PC-3 (cell line): ENCODE data around the gene C9orf50. TPM values are rescaled to one million over a fixed set of nuclear protein-coding genes. Genes with fewer than 3 reads are reported as not detected.
"Not testable (repeated sequence)": the region's sequence is repeated elsewhere in the genome, so short reads cannot be mapped to it uniquely, and the experiment has no call there.

ENCODE experiments used
- ATAC-seq: fragments of 200-7000 bp; cut with Tn5 transposase; 2 replicates; pipeline ENCODE4 v1.9.1; 2020; ENCODE audit warnings: mild to moderate bottlenecking, moderate library complexity
- BruUV-seq: library from RNA; stranded (reverse); fragments of 400-500 nt; replicated peaks from 2 replicates; lab custom pipeline; 2021; lab: Mats Ljungman, UMichigan
- CTCF ChIA-PET: fragments of 300-600 bp; sonication (Branson Sonifier 250); formaldehyde crosslinking; loops from one replicate; lab custom pipeline; 2022; ENCODE audit warnings: antibody characterized with exemption; lab: Charles Lee
- POLR2A ChIA-PET: fragments of 300-600 bp; sonication (Branson Sonifier 250); formaldehyde crosslinking; loops from one replicate; lab custom pipeline; 2022; ENCODE audit warnings: antibody characterized with exemption; ENCODE audit not compliant: unreplicated experiment; lab: Charles Lee
- DNase-seq: peaks from one replicate; pipeline ENCODE4 v3.0.0-alpha.2; 2015
- H2AFZ ChIP-seq: fragments of 300-600 bp; sonication (generic); 2 replicates; pipeline ENCODE4 v1.6.0; 2016; ENCODE audit warnings: antibody characterized with exemption, low read length
- H3F3A ChIP-seq: fragments of 300-600 bp; sonication (generic); one replicate; pipeline ENCODE4 v1.6.0; 2017; ENCODE audit warnings: antibody characterized with exemption, low read length, control low read depth, mild to moderate bottlenecking; ENCODE audit not compliant: unreplicated experiment
- H3K27ac ChIP-seq: fragments of 300-600 bp; sonication (generic); 2 replicates; pipeline ENCODE4 v1.5.1; 2016; ENCODE audit warnings: mild to moderate bottlenecking, low read length
- H3K27me3 ChIP-seq: fragments of 300-600 bp; sonication (generic); 2 replicates; pipeline ENCODE4 v1.6.1; 2016; ENCODE audit warnings: low read length, mixed read lengths
- H3K36me3 ChIP-seq: fragments of 300-600 bp; sonication (generic); 2 replicates; pipeline ENCODE4 v1.6.1; 2016; ENCODE audit warnings: low read depth, mixed run types, low read length, mixed read lengths
- H3K4me1 ChIP-seq: fragments of 300-600 bp; sonication (generic); 2 replicates; pipeline ENCODE4 v1.5.1; 2016; ENCODE audit warnings: low read length; ENCODE audit not compliant: insufficient read depth
- H3K4me2 ChIP-seq: fragments of 300-600 bp; sonication (generic); 2 replicates; pipeline ENCODE4 v1.6.0; 2016; ENCODE audit warnings: low read length
- H3K4me3 ChIP-seq: fragments of 300-600 bp; sonication (generic); 2 replicates; pipeline ENCODE4 v1.5.1; 2016; ENCODE audit warnings: mild to moderate bottlenecking, low read length, mixed read lengths
- H3K79me2 ChIP-seq: fragments of 300-600 bp; sonication (generic); 2 replicates; pipeline ENCODE4 v1.6.1; 2017; ENCODE audit warnings: low read length, mixed read lengths
- H3K9ac ChIP-seq: fragments of 300-600 bp; sonication (generic); 2 replicates; pipeline ENCODE4 v1.6.0; 2016; ENCODE audit warnings: mild to moderate bottlenecking, low read length
- H3K9me2 ChIP-seq: fragments of 300-600 bp; sonication (generic); replicated peaks from 2 replicates; pipeline ENCODE4 v1.6.1; 2016; ENCODE audit warnings: mixed run types, low read length, mixed read lengths
- H3K9me3 ChIP-seq: fragments of 300-600 bp; sonication (generic); 2 replicates; pipeline ENCODE4 v1.6.1; 2016; ENCODE audit warnings: low read length, mixed read lengths
- H4K20me1 ChIP-seq: fragments of 300-600 bp; sonication (generic); 2 replicates; pipeline ENCODE4 v1.6.1; 2016; ENCODE audit warnings: low read length, mixed read lengths
- EZH2 ChIP-seq: fragments of 300-600 bp; sonication (generic); IDR thresholded peaks from one replicate; pipeline ENCODE4 v1.6.1; 2017; ENCODE audit warnings: antibody characterized with exemption, mild to moderate bottlenecking, low read length; ENCODE audit not compliant: unreplicated experiment
- EZH2phosphoT487 ChIP-seq: fragments of 300-600 bp; sonication (generic); IDR thresholded peaks from 2 replicates; pipeline ENCODE4 v1.6.1; 2018; ENCODE audit warnings: mild to moderate bottlenecking, antibody characterized with exemption, low read length, borderline replicate concordance
- intact Hi-C: fragments of 100-400 bp; cut with micrococcal nuclease; formaldehyde crosslinking; loops from 2 replicates; pipeline ENCODE4 v1.9.0; 2023
- total RNA-seq: library from RNA; depleted of rRNA; stranded (reverse); fragments of >200 nt; gene quantifications from 2 replicates; pipeline ENCODE4 v1.2.3, GENCODE V29; 2014
- TF ChIP-seq, protein P1 (sequence below): fragments of 300-600 bp; sonication (generic); conservative IDR thresholded peaks from 2 replicates; pipeline ENCODE4 v1.5.1; 2017; ENCODE audit warnings: antibody characterized with exemption, low read depth, mild to moderate bottlenecking, low read length

The C9orf50 gene
- total RNA-seq, 1 experiment from 2014 or later: not detected

- Histone ChIP-seq H3K4me3 (no peak overlapping the region), H3K27me3 (no peaks in the 10 kb centered on the region), H3K9ac (no peak overlapping the region), H3F3A (no peaks in the 10 kb centered on the region), H3K4me2 (no peak overlapping the region), H3K36me3 (no peaks in the 10 kb centered on the region; the same call in none of the 2 replicates), H3K4me1 (peaks cover 3% of the 10 kb centered on the region; the same call in 1 of the 2 replicates), H3K27ac (no peak overlapping the region), H2AFZ (no peak overlapping the region), H3K79me2 (peaks cover 42% of the 10 kb centered on the region), H4K20me1 (no peaks in the 10 kb centered on the region), H3K9me2 (no peaks in the 10 kb centered on the region), H3K9me3 (no peaks in the 10 kb centered on the region)
- ChIA-PET CTCF (no interaction called here), POLR2A (no interaction called here)
- no peak for DNase-seq
- TF ChIP-seq EZH2phosphoT487 (no peak), EZH2 (no peak)
- BruUV-seq: no TSS peak
- intact Hi-C loops: no loop called here
- no peak for ATAC-seq
Measured at GRCh38 chr9:129637102-129637501, 16.2 kb upstream of the C9orf50 start.

DNA sequence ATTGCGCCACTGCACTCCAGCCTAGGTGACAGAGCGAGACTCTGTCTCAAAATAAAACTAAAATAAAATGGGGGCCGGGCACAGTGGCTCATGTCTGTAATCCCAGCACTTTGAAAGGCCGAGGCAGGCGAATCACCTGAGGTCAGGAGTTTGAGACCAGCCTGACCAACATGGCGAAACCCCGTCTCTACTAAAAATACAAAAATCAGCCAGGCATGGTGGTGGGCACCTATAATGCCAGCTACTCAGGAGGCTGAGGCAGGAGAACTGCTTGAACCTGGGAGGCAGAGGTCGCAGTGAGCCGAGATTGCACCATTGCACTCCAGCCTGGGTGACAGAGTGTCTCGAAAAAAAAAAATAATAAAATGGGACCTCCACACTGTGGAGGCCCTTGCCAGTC lies 15.4 kb upstream of the C9orf50 start:
- H3K9me2 ChIP-seq, ATAC-seq, H3F3A ChIP-seq, BruUV-seq, H3K4me3 ChIP-seq, H4K20me1 ChIP-seq, H3K27ac ChIP-seq, H3K36me3 ChIP-seq, H2AFZ ChIP-seq, intact Hi-C loops, H3K27me3 ChIP-seq, H3K4me1 ChIP-seq, H3K4me2 ChIP-seq, H3K9me3 ChIP-seq, H3K9ac ChIP-seq, POLR2A ChIA-PET, DNase-seq: not testable (repeated sequence)
- CTCF ChIA-PET: interaction anchor here (0.7 kb wide), 1 partner anchor 415 kb away, joined by 3 read pairs; no protein-coding TSS in a partner anchor
- H3K79me2 ChIP-seq: peaks cover 43% of the 10 kb centered on the region

DNA sequence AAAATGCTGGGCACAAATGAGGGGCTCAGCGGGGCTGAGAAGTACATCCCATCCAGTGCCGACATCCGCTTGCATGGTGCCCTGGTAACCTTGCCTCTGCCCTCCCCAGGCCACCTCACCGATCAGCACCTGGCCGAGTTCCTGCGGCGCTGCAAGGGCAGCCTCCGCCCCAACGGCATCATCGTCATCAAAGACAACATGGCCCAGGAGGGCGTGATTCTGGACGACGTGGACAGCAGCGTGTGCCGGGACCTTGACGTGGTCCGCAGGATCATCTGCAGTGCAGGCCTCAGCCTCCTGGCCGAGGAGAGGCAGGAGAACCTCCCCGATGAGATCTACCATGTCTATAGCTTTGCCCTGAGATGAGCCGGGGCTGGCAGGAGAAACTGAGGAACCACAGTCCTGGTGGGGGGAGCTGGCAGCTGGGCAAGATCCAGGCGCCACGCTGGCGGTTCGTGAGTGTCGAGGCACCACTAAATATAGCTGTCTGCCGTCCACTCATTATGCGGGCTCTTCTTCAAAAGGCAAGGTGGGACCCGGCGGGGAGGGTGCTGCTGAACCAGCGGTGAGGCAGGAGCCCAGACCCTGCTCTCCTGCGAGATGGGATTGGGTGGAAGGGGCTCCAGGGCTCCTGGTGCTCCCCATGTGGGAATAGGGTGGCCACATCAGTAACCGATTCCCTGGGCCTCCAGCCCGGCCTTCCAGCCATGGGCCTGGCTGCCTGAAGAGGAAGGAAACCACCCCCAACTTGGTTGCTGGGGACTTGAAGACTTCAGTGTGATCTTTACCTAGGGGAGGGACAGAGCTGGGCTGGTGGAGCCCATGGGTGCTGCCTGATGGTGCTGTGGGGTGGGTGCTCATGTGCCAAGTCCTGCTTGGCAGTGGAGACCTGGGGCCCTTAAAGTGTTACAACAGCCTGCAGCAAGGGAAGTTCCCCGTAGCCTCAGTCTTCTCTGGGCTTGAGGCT lies 14.5 kb upstream of the C9orf50 start:
- peaks cover 11% of the 10 kb centered on the region; the same call in 1 of the 2 replicates for H4K20me1 ChIP-seq
- no peaks in the 10 kb centered on the region for H3K27me3 ChIP-seq
- ChIA-PET CTCF (no interaction called here), POLR2A (no interaction called here)
- no peaks in the 10 kb centered on the region for H3K9me3 ChIP-seq
- H3K4me1 ChIP-seq: no peaks in the 10 kb centered on the region
- ATAC-seq: no peak
- no peak overlapping the region for H3K4me3 ChIP-seq
- BruUV-seq: no TSS peak
- no peak overlapping the region for H2AFZ ChIP-seq
- intact Hi-C loops: no loop called here
- peaks cover 43% of the 10 kb centered on the region for H3K79me2 ChIP-seq
- no peak for TF ChIP-seq EZH2
- H3K9me2 ChIP-seq: no peaks in the 10 kb centered on the region
- no peak overlapping the region for H3K27ac ChIP-seq
- no peak overlapping the region for H3K9ac ChIP-seq
- H3K36me3 ChIP-seq: no peaks in the 10 kb centered on the region; the same call in none of the 2 replicates
- no peak for DNase-seq
- no peaks in the 10 kb centered on the region for H3F3A ChIP-seq
- H3K4me2 ChIP-seq: no peak overlapping the region

DNA sequence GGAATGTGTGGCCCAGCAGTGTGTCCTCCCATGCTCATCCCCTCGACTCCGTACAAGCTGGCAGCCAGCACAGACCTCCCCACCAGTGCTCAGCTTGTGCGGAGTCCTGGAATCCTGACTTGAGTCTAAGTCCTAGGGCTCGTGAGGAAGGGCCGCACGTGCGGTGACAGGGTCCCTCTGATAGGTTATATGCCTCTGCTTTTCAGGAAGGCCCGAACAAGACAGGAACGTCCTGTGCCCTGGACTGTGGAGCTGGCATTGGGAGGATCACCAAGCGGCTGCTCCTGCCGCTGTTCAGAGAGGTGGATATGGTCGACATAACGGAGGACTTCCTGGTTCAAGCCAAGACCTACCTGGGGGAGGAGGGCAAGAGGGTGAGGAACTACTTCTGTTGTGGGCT lies 12.9 kb upstream of the C9orf50 start:
- H4K20me1 ChIP-seq: peaks cover 15% of the 10 kb centered on the region; the same call in 1 of the 2 replicates
- H3K27me3 ChIP-seq: no peaks in the 10 kb centered on the region
- H3K9me2 ChIP-seq: no peaks in the 10 kb centered on the region
- H3K27ac ChIP-seq: no peak overlapping the region
- H3F3A ChIP-seq: no peaks in the 10 kb centered on the region
- H3K36me3 ChIP-seq: no peaks in the 10 kb centered on the region; the same call in none of the 2 replicates
- intact Hi-C loops: no loop called here
- no peaks in the 10 kb centered on the region for H3K9me3 ChIP-seq
- DNase-seq (no peak), ATAC-seq (no peak)
- H3K4me1 ChIP-seq: no peaks in the 10 kb centered on the region
- H3K4me2 ChIP-seq: no peak overlapping the region
- TF ChIP-seq, protein P1, sequence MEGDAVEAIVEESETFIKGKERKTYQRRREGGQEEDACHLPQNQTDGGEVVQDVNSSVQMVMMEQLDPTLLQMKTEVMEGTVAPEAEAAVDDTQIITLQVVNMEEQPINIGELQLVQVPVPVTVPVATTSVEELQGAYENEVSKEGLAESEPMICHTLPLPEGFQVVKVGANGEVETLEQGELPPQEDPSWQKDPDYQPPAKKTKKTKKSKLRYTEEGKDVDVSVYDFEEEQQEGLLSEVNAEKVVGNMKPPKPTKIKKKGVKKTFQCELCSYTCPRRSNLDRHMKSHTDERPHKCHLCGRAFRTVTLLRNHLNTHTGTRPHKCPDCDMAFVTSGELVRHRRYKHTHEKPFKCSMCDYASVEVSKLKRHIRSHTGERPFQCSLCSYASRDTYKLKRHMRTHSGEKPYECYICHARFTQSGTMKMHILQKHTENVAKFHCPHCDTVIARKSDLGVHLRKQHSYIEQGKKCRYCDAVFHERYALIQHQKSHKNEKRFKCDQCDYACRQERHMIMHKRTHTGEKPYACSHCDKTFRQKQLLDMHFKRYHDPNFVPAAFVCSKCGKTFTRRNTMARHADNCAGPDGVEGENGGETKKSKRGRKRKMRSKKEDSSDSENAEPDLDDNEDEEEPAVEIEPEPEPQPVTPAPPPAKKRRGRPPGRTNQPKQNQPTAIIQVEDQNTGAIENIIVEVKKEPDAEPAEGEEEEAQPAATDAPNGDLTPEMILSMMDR: no peak
- no peak for TF ChIP-seq EZH2phosphoT487
- no peak for TF ChIP-seq EZH2
- H2AFZ ChIP-seq: no peak overlapping the region
- H3K79me2 ChIP-seq: peaks cover 50% of the 10 kb centered on the region
- POLR2A ChIA-PET: no interaction called here
- H3K9ac ChIP-seq: no peak overlapping the region
- no TSS peak for BruUV-seq
- CTCF ChIA-PET: no interaction called here
- no peak overlapping the region for H3K4me3 ChIP-seq
